NCI-H1694 (cell line): ENCODE measurements around the gene GSK3A.

ENCODE experiments used
- DNase-seq: peaks from one replicate; lab custom pipeline; 2025; lab: John Stamatoyannopoulos, UW

GSK3A gene

DNA sequence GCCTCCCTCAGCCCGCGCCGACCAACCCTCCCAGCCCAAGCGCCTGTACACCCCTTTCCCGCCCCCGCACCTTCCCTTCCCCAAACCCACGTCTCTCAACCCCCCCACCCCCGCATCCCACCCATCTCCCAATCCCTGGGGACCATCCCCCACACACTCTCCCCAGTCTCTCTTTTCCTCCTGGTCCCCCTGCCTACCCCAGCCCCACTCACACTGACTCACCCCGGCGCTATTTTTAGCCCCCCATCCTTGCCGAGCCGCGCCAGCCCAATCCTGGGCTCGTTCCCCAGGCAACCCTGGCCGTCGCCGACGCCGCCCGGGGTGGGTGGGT is 38.4 kb upstream of the GSK3A start:
- DNase-seq = peak; percentile 75

DNA sequence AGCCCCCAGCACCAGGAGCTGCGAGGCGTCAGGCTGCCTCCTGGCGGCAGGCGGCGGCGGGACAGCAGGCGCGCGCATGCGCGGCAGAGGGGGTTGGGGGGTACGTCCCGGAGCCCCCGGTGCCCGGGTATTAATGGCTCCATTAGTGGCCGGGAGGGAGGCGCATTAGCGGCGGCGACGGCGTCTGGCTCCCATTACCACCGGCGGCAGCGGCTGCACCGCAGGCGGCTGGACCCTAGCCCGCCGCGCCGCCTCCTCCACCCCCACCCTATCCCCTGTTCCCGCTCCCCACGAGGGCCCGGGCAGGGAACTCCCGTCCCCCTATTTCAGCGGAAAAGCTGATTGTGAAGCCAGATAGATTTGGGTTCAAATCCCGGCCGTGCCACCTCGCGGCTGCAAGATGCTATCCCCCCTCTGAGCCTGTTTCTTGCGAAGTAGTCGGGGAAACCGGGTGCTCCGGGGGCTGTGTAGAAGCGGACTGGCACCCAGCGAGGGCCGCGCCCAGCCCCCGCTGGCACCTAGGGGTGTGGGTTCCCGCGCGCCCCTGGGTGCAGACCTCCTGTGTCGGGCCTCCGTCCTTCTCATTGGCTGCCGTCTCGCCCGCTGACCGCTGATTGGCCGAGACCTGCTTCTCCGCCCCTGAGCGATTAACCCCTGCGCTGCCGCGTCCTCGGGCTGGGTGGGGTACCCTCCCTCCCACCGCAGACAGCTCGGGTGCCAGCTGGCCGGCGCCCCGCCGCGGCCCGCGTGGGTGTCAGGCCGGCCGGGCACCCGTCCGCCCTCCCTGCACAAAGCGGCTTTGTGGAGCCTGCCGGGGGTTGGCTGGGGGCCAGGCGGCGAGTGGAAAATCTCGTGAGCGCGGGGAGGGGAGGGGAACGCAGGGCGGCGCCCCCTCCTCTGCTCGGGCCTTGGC is 37.8 kb upstream of the GSK3A start:
- peak; percentile 89 for DNase-seq

DNA sequence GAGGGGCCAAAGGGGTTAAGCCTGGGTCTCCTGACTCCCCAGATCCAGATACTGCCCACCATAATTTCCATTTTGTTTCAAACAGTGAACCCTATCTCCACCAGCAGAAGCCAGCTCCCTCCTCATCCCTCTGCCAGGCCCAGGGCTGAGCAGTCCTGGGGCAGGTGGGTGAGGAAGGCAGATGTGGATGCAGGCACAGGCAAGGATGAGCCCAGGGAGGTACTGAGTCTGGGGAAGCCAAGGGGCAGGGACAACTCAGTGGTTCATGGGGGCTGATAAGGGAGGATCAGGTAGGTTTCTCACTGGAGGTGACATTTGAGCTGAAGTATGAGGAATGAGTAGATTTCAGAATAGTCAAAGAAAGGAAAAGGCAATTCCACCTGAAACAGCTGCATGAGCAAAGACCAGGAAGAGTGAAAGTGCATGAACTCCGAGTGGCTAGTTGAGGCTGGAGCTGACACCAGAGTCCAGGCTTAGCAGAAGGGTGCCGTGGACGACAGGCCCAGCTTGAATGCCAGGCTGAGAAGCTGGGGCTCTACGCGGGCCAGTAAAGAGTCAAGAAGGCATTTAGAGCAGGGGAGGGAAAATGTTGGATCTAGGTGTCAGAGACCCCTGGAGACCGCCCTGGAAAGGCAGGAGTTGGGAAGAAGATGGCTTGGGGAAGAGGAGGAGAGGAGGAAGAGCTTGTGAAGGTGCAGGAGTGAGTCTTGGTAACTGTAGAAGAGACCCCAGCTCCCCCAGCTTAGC is 36.9 kb upstream of the GSK3A start:
- DNase-seq = no peak

DNA sequence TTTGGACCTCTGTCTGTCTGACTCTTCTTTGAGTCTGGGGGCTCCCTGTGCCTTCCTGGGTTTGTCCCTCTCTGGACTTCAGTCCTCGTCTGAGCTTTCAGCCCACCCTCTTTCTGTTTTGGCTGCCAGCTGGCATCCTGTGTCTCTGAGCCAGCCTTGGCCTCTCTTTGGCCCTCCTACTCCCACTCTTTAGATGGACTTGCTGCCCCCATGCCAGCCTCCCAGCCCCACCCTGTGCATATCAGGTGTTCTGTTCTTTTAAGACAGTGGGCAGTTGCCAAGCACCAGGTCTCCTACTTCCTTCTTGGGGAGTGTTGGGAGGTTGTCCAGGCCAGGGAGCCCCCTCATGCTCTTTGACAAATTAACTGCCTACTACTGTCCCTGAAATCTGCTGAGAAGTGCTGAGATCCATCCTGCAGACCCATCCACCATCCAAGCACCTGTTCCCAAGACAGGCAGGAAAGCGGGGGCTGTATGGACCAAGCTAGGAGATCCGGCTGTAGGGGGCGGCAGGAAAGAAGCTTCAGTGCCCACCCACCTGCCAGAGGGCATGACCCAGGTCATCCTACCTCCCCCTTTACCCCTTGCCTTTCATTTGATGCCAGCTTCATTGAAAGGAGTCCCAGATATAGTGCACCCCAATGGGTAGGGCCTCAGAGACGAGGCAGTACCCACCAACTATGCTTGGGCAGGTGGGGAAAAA is 36.2 kb upstream of the GSK3A start:
- DNase-seq = no peak

DNA sequence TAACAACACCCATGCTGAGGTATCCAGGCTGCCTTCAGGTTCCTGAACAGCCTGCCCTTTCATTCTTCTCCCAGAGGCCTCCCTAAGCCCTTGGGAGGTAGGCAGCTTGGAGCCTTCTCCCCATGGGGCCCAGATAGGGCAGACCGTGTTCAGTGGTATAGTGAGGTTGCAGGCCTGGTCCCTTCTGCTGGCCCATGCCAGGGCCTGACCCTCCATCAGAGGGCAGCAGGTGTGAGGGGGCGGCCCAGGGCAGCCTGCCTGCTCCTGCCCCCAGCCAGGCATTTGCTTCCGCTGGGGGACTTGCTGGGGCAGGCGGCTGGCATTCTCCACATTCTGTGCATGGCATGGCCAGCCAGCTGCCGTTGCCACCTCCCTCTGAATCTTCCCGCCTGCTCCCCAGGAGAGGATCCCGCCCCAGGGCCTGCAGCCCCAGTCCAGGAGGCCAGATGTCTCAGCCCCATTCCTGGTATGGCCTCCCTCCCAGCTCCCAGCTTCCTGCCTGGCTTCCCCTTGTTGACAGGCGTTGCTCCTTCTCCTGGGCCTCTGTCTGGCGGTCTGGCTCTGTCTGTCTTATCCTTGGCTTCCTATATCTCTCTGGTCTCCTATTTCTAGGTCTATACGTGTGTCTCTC is 35.5 kb upstream of the GSK3A start:
- DNase-seq = peak; percentile 51

DNA sequence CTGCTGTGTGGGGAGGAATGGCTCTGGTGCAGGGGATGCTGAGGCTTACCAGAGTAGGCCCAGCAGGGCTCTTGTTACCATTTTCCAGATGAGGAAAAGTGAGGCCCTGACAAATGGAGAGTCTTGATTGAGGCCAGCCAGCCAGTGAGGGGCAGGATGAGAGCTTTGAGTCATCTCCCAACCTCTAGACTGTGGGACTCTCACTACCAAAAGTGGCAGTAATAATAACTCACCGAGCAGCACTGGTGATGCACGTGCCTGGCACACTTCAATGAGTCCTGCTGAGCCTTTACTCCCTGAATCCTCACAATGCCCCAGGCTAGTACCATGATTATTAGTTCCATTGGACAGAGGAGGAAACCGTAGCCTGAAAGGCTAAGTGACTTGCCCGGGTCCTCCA is 34.4 kb upstream of the GSK3A start:
- no peak for DNase-seq

DNA sequence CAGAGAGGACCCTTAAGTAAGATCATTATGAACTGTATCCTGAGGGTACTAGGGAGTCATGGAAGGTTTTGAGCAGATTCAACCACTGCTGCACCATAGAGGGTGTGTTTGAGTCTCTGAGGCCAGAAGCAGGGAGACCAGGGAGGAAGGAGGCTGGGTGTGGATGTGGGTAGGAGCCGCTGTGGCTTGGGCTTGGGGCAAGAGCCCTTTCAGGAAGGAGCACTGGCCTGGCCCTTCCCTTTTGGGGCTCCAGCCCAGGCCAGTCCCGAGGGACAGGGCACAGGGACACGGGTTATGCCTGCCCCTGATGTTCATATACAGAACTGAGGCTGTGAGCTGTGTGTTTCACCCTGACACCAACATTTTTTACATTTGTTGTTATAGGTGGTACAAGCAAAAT is 33.9 kb upstream of the GSK3A start:
- DNase-seq = no peak

DNA sequence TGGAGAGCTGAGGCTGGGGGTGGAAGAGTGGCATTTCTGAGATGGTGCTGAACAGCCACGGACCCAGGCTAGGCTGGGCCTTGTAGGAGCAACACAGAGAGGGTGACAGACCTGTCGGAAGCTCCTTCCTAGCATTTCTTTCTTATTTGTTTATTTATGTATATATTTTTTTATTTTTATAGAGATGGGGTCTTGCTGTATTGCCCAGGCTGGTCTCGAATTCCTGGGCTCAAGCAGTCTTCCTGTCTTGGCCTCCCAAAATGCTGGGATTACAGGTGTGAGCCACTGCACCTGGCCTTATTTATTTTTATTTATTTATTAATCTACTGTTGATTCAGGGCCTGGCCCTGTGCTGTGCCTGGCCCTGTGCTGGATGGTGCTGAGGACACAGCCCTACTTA is 33.1 kb upstream of the GSK3A start:
- DNase-seq = no peak

DNA sequence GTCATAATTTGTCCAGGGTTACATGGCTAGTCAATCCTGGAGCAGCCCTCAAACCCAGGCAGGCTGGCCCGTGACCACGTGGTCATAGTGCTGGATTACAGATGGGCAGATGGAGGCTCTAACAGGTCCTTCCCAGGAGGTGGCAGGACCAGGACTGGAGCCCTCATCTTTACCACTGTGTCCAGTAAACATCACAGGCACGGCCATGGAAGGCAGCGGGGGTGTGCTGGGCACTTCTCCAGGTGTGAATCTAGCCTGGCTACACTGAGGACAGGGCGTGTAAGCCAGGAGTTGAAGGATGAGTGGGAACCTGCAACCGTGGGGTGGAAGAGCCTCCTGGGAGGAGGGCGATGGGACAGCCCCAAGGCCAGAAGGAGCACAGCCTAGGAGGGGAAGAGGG is 32.7 kb upstream of the GSK3A start:
- DNase-seq = no peak

DNA sequence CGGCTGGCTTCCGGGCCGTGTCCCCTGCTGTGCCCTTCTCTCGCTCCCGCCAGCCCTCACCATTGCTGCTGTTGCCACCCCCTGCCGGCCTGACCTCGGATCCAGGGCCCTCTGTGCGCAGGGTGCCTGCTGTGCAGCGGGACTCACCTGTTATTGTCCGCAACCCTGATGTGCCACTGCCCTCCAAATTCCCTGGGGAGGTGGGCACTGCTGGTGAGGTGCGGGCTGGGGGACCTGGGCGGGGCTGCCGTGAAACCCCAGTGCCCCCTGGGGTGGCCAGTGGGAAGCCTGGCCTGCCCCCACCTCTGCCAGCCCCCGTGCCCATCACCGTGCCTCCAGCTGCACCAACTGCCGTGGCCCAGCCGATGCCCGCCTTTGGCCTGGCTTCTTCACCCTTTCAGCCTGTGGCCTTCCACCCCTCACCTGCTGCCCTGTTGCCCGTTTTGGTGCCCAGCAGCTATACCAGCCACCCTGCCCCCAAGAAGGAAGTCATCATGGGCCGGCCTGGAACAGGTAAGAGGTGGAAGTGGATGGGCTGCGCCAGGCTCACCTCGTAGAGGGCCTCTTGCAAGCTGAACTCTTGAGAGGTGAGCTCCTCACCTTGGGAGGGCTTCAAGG is 31.8 kb upstream of the GSK3A start:
- no peak for DNase-seq

DNA sequence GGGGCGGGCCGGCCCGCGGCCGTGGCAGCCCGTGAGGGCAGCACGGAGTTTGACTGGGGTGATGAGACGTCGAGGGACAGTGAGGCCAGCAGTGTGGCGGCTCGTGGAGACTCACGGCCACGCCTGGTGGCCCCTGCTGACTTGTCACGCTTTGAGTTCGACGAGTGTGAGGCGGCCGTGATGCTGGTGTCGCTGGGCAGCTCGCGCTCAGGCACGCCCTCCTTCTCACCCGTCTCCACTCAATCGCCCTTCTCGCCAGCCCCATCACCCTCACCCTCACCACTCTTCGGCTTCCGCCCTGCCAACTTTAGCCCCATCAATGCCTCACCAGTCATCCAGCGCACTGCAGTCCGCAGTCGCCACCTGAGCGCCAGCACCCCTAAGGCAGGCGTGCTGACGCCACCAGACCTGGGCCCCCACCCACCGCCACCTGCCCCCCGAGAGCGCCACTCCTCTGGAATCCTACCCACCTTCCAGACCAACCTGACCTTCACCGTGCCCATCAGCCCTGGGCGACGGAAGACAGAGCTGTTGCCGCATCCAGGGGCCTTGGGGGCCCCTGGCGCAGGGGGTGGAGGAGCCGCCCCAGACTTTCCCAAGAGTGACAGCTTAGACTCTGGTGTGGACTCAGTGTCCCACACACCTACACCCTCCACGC is 31.1 kb upstream of the GSK3A start:
- DNase-seq = no peak

DNA sequence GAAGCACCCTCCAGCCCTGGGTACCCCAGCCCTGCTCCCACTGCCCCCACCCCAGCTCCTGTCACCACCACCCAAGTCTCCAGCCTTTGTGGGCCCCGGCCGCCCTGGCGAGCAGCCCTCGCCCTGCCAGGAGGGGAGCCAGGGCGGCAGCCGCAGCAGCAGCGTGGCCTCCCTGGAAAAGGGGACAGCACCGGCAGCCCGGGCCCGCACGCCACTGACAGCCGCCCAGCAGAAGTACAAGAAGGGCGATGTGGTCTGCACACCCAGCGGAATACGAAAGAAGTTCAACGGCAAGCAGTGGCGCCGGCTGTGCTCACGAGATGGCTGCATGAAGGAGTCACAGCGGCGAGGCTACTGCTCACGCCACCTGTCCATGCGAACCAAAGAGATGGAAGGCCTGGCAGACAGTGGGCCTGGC is 30.6 kb upstream of the GSK3A start:
- no peak for DNase-seq

DNA sequence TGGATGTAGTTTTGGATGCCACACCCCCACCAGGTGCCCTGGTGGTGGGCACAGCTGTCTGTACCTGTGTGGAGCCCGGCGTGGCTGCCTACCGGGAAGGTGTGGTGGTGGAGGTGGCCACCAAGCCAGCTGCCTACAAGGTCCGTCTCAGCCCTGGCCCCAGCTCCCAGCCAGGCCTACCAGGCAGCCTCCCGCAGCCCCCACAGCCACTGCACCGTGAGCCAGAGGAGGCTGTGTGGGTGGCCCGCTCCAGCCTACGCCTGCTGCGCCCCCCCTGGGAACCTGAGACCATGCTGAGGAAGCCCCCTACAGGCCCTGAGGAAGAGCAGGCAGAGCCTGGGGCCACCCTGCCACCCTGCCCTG is 30.1 kb upstream of the GSK3A start:
- DNase-seq = no peak

DNA sequence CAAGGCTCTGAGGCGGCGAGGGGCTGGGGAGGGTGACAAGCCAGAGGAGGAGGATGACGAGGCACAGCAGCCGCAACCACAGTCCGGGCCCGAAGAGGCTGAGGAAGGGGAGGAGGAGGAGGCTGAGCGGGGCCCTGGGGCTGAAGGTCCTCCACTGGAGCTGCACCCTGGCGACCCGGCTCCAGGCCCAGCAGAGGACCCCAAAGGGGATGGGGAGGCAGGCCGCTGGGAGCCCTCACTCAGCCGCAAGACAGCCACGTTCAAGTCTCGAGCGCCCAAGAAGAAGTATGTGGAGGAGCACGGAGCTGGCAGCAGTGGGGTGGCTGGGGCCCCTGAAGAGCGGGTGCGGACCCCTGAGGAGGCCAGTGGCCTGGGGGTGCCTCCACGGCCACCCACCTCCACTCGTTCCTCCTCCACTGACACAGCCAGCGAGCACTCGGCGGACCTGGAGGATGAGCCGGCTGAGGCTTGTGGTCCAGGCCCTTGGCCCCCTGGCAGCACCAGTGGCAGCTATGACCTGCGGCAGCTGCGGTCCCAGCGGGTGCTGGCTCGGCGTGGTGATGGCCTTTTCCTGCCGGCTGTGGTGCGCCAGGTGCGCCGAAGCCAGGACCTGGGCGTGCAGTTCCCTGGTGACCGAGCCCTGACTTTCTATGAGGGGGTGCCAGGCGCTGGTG is 29.6 kb upstream of the GSK3A start:
- no peak for DNase-seq

DNA sequence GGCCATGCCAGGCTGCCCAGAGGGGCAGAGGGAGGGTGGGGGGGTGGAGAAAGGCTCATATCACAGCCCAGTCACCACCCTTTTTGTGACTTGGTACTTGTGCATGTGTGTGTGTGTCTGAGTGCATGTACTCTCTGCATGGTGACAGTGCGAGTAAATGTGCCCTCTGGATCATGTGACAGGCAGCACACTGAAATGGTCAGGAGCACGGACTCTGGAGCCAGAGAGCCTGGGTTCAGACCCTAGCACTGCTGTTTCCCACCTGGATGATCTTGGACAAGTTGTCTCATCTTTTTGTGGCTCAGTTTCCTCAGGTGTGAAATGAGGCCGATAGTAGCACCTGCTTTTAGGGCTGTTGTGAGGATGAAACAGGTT is 28.6 kb upstream of the GSK3A start:
- no peak for DNase-seq

DNA sequence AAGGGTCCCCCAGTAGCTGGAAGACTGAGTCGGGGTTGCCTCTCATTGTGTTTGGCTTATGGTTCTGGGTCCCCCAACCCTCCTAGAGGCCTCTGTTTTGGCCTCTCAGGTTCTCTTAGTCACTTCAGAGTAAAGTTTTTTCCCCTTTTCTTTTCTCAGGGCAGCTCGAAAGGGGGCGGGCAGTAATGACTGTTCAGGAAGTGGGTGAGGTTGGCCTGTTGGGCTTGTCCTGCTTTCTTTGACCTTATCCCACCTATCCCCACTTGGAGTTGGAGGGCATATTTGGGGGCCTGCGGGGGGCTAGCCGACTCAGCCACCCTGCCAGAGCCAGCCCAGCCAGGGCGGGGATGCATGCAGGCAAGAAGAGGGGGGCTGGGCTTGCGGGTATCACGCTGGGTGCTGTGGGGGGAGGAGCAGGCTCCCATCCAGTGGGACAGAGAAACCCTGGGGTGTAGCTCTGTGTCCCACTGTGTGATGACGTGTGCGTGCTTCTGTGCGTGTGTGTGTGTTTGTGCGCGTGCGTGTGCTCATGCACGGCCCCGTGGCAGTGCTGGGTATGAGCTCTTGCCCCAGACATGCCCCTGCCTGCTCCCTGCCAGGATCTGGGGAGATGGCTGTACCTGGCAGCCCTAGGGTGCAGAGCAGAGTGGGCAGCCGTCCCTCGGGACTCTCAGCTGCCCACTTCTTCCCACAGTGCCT is 28.1 kb upstream of the GSK3A start:
- no peak for DNase-seq

DNA sequence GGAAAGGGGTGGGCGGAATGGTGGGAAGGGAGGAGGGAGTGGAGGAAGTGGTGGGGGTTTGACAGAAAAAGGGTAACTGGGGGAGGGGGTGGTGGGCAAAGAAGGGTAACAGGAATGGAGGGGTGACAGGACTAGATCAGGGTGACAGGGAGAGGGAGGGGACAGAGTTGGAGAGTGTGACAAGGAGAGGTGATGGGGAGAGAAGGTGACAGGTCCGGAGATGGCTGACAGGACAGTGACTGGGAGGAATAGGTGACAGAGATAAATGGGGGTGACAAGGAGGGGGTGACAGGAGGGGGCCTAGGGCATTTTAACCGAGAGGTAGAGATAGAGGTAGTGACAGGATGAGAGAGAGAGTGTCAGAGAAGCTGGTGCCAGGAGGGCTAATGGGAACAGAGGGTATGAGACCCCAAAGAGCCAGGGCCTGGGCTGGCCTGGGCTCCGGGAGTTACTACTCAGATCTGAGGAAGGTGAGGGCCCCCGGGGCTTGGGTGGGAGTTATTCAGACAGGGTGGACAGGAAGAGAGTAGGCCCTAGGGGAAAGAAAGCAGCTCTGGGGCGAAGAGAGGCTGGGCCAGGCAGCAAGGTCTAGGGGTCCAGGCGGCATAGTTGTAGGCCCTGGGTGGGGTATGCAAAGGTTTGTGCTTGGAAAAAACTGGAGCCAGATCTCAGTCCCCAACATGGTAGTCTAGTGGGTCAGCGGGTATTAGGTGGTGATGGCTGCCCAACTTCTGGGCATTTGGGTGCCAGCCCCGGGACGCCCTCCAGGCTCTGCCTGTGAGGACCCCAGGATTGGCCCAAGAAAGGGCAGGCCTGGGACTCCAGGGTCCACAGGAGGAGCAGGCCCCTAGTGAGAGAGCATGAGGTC is 27.3 kb upstream of the GSK3A start:
- DNase-seq = no peak

DNA sequence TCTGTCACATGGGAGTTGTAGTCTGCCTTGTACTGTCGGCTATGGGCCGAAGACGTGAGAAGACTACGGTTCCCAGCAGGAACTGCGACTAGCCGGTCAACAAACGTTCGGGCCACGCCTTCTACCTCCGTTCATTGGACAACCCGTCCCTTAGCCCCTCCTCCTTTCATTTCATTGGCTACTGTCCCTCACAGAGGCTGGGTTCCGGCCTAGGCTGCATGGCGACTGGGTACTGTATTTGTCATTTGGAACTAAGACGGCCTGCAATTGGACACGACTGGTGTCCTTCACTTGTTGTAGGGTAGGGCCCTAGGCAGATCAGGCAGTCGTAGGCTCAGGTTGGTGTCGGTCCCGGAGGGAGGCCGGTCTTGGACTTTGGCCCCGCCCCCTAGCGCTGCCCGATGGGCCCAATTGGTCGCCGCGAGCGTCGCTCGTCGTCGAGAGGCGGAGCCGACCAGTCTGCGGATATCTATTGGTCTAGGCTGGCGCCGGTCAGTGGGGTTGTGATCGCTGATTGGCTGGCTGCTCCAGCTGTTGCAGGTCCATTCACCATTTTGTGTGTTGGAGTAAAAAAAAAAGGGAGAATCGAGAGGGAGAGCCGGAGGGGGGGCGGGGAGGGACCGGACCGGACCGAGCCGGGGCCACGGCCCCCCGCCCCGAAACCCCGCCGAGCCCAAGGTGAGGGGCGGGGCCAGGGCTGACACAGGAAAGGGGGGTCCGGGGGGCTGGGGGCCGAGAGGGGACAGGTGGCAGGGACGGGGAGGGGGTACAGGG is 26.5 kb upstream of the GSK3A start, which contains the start of gene CIC:
CIC (plus strand) TSS at position 549 of the 774 bp plus-strand sequence. CDS start 2,532 bp downstream, outside the sequence.
- peak; percentile 100 for DNase-seq
